Right lobe of liver (tissue), 4 donors: ENCODE results near the gene PIP5K1B.

ENCODE experiments used
- POLR2A ChIP-seq: fragments of 450-650 bp; IDR thresholded peaks from one replicate; pipeline ENCODE4 v1.6.1; 2017; ENCODE audit warnings: antibody characterized with exemption, mild to moderate bottlenecking
- TF ChIP-seq, protein P1 (sequence below), 4 donors: fragments of 200-600 bp in 3 of 4; fragments of 450-650 bp in 1 of 4; IDR thresholded peaks; one replicate each; pipeline versions ENCODE4 v1.5.1 to v1.8.0; 2016 to 2022; ENCODE audit warnings: antibody characterized with exemption in 4 of 4, mild to moderate bottlenecking in 2 of 4
- donor health status: DM: no; HTN: no; CAD: no.
- donor health status: DM: no; HTN: no; CAD: no.
- donor health status: DM: no; HTN: yes; CAD: no.

DNA sequence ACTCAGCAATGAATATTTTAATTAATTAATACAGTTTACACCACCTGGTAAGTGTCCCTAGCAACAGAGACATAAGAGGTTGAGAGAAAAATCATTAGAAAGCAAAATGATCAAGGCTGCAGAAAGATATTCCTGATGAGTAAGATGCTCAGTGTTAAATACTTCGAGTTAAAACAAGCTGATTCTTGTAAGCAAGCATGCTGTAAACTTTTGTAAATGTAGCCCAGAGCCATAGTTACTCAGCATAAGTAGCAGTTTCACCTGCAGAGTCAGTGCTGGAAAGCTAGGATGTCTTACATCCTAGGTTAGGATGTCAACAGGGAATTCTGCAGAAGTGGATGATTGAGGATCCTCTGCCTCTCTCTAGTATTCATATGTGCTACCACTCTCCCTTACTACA, 304.7 kb downstream of the PIP5K1B start:
- TF ChIP-seq POLR2A = no peak
- TF ChIP-seq, protein P1, sequence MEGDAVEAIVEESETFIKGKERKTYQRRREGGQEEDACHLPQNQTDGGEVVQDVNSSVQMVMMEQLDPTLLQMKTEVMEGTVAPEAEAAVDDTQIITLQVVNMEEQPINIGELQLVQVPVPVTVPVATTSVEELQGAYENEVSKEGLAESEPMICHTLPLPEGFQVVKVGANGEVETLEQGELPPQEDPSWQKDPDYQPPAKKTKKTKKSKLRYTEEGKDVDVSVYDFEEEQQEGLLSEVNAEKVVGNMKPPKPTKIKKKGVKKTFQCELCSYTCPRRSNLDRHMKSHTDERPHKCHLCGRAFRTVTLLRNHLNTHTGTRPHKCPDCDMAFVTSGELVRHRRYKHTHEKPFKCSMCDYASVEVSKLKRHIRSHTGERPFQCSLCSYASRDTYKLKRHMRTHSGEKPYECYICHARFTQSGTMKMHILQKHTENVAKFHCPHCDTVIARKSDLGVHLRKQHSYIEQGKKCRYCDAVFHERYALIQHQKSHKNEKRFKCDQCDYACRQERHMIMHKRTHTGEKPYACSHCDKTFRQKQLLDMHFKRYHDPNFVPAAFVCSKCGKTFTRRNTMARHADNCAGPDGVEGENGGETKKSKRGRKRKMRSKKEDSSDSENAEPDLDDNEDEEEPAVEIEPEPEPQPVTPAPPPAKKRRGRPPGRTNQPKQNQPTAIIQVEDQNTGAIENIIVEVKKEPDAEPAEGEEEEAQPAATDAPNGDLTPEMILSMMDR (IDR thresholded peaks at IDR 0.05) = no peak
